Activated CD4-positive, alpha-beta memory T cell treated with anti-CD3 and anti-CD28 coated beads, Interleukin-2, amount 10 ng/mL, durations not matched to agents 7 days and 5 days (primary cell): ENCODE measurements around the gene NKAIN2. TPM values are rescaled to one million over a fixed set of nuclear protein-coding genes. Genes with fewer than 3 reads are reported as not detected.

Source experiments
- CTCF ChIA-PET: fragments of 350-600 bp; sonication (Branson Sonifier 250); formaldehyde crosslinking; loops from one replicate; lab custom pipeline; 2021; ENCODE audit warnings: antibody characterized with exemption, inconsistent platforms; lab: Charles Lee
- POLR2A ChIA-PET: fragments of 350-600 bp; sonication (Branson Sonifier 250); formaldehyde crosslinking; loops from one replicate; lab custom pipeline; 2021; ENCODE audit warnings: antibody characterized with exemption; lab: Charles Lee
- DNase-seq: peaks from one replicate; pipeline ENCODE4 v3.0.0-alpha.2; 2020
- H3K27ac Mint-ChIP-seq: one replicate; pipeline ENCODE4 v1.8.0; 2021; ENCODE audit warnings: mild to moderate bottlenecking, mixed read lengths
- H3K27me3 Mint-ChIP-seq: one replicate; pipeline ENCODE4 v1.8.0; 2021; ENCODE audit warnings: mixed read lengths
- H3K36me3 Mint-ChIP-seq: one replicate; pipeline ENCODE4 v1.8.0; 2021; ENCODE audit warnings: low read depth, mixed read lengths
- H3K4me1 Mint-ChIP-seq: one replicate; pipeline ENCODE4 v1.8.0; 2021; ENCODE audit warnings: mixed read lengths
- H3K4me3 Mint-ChIP-seq: one replicate; pipeline ENCODE4 v1.8.0; 2021; ENCODE audit warnings: mild to moderate bottlenecking, mixed read lengths
- H3K9me3 Mint-ChIP-seq: one replicate; pipeline ENCODE4 v1.8.0; 2021; ENCODE audit warnings: mixed read lengths
- total RNA-seq, 2 experiments: library from RNA; stranded (reverse); gene quantifications; one replicate each; pipeline ENCODE4 v1.2.3, GENCODE V29; 2021

The NKAIN2 gene
- total RNA-seq, 2 experiments from 2014 or later: not detected

DNA sequence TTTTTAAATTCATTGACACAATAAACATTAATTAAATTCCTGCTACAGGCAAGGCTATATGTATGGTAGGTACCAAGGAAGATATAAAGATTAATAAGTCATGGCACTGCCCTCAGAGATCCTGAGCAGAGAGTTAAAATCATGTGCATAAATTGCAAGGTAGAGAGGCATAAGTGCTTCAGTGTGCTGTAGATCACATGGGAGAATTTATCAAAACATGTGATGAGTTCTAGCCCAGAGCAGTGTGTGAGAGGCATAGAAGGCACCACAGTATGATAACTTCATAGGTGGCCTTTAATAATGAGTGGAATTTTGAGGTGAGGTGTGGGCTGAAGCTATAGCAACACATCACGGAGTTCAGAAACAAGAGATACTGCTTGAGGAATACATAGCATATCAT, 692.7 kb downstream of the NKAIN2 start:
- Mint-ChIP-seq H3K27me3 (no peaks in the 10 kb centered on the region), H3K36me3 (no peaks in the 10 kb centered on the region), H3K9me3 (no peaks in the 10 kb centered on the region), H3K4me3 (no peak overlapping the region), H3K27ac (no peak overlapping the region), H3K4me1 (no peaks in the 10 kb centered on the region)
- no peak for DNase-seq
- CTCF ChIA-PET: no interaction called here
- POLR2A ChIA-PET: no interaction called here

DNA sequence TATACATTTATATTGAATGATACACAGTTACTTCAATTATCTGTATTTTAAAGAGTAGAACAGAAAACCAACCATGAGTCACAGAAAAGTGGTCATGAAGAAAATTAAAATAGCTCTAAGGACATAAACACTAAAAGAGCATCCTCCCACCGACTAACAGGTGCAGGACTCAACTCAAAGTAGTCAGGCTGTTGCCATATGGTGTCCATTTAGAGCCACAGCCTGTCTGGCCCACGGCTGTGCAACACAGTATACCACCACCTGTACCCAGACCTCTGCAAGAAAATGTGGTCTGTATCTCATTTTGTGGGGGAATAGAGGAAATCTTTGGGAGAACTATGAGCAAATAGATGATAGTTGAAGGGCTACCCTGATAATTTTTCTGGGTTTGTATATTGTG, 708.8 kb downstream of the NKAIN2 start:
- ChIA-PET POLR2A (no interaction called here), CTCF (no interaction called here)
- no peaks in the 10 kb centered on the region for H3K4me1 Mint-ChIP-seq
- no peak overlapping the region for H3K4me3 Mint-ChIP-seq
- no peaks in the 10 kb centered on the region for H3K9me3 Mint-ChIP-seq
- H3K27me3 Mint-ChIP-seq: no peaks in the 10 kb centered on the region
- no peak for DNase-seq
- H3K27ac Mint-ChIP-seq: no peak overlapping the region
- no peaks in the 10 kb centered on the region for H3K36me3 Mint-ChIP-seq

DNA sequence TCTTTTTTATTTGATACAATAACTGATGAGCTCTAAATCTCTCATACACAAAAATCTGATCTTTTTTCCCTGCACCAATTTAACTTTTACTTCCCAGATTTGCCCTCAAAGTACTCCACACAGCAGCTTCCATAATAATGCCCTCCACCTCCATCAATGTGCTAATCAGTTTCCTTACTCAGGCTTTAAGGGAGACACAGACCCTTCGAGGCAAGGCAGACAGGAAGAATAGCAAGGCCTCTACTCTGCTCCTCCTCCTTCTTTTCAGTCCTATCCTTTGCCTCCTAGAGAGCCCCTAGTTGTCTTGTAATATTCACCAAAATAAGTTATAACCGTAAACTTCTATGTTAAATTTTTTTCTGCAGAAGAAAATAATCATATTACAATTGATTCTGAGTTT, 713.7 kb downstream of the NKAIN2 start:
- no peak for DNase-seq
- Mint-ChIP-seq H3K27ac (no peak overlapping the region), H3K9me3 (no peaks in the 10 kb centered on the region), H3K27me3 (no peaks in the 10 kb centered on the region), H3K4me1 (no peaks in the 10 kb centered on the region), H3K36me3 (no peaks in the 10 kb centered on the region), H3K4me3 (no peak overlapping the region)
- ChIA-PET POLR2A (no interaction called here), CTCF (no interaction called here)

DNA sequence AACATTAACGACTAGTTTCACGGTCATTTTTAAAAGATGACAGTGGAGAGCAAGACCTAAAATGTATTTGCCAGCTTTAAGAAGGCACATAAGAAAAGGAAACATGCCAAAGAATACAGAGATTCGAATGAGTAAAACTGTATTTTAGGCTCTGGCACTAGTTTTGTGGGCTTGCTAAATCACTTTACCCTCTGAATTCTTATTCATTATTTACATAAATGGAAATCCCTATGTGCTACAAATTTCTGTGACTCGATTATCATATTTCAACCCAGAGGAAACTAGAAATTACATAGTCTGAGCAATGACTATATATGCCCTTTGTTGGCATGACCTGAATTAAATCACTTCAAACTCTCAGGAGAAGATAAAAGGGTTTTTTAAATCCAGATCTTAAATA, 716.8 kb downstream of the NKAIN2 start:
- Mint-ChIP-seq H3K4me3 (no peak overlapping the region), H3K27me3 (no peaks in the 10 kb centered on the region), H3K4me1 (no peaks in the 10 kb centered on the region), H3K36me3 (no peaks in the 10 kb centered on the region), H3K27ac (no peak overlapping the region), H3K9me3 (no peaks in the 10 kb centered on the region)
- ChIA-PET CTCF (no interaction called here), POLR2A (no interaction called here)
- no peak for DNase-seq

DNA sequence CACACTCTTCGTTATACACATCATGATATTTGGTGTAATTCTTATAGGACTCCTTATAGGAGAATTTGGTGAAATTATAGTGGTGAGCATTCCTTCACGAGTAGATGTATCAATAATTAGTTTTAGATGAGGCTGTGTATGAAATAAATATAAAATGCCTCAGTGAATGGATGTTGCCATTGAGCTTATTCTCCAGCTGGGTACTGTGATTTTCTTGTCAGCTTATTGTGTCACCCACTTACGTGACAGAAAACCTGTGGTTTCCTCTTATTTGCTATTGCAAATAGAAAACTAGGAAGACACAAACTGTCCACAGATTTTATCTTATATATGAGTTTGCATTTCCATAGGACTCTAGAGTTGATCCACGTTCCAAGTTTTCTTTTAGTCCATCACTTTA, 718.7 kb downstream of the NKAIN2 start:
- no peak overlapping the region for H3K27ac Mint-ChIP-seq
- no peaks in the 10 kb centered on the region for H3K4me1 Mint-ChIP-seq
- no peaks in the 10 kb centered on the region for H3K36me3 Mint-ChIP-seq
- H3K4me3 Mint-ChIP-seq: no peak overlapping the region
- H3K9me3 Mint-ChIP-seq: no peaks in the 10 kb centered on the region
- ChIA-PET POLR2A (no interaction called here), CTCF (no interaction called here)
- H3K27me3 Mint-ChIP-seq: no peaks in the 10 kb centered on the region
- DNase-seq: no peak

DNA sequence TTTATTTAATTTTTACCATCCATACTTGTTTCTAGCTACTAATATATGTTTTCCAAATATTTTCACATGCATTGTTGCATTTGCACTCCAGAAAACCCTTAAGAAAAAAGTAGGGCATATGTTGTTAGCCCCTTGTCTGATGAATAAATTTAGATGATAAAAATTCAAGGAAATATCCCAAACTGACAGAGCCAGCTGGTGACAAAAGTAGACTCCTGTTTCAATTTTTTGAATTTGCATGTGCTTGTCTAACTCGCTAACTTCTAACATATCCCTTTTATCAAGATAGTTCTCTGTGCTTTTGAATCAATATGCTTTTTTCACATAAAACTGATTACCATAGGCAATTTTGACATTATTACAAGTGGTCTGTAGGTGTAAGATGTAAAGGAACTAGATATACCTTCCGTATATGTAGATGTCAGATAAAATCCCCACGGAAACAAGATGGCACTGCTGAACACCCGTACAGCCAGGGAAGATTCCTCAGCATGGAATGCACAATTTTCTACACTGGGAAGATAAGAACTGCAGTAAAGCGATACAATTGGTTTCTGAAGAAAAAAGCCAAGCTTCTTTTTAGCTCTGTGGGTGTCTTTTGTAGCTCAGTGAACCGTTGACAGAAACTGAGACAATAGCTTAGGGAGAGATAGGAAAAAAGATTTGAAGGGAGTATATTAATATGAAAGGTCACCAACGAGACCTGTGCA, 721.0 kb downstream of the NKAIN2 start:
- POLR2A ChIA-PET: no interaction called here
- Mint-ChIP-seq H3K4me1 (no peaks in the 10 kb centered on the region), H3K27ac (no peak overlapping the region), H3K9me3 (no peaks in the 10 kb centered on the region), H3K36me3 (no peaks in the 10 kb centered on the region), H3K27me3 (no peaks in the 10 kb centered on the region), H3K4me3 (no peak overlapping the region)
- DNase-seq: no peak
- CTCF ChIA-PET: no interaction called here

DNA sequence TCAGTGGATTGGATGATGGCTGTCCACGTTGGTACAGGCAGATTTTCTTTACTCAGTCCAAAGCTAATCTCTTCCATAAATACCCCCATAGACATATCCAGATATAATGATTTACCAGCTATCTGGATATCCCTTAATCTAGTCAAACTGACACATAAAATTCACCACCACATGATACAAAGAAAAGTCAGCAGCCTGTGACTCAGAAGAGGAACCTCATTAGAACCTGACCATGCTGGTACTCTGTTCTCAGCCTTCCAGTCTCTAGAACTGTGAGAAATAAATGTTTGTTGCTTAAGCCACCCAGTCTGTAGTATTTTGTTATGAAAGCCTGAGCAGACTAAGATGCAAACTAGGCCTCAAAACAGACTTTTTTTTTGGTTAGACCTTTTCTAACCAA, 727.3 kb downstream of the NKAIN2 start:
- POLR2A ChIA-PET: no interaction called here
- Mint-ChIP-seq H3K4me1 (no peaks in the 10 kb centered on the region), H3K9me3 (no peaks in the 10 kb centered on the region), H3K4me3 (no peak overlapping the region), H3K27ac (no peak overlapping the region), H3K27me3 (no peaks in the 10 kb centered on the region), H3K36me3 (no peaks in the 10 kb centered on the region)
- DNase-seq: no peak
- CTCF ChIA-PET: no interaction called here

DNA sequence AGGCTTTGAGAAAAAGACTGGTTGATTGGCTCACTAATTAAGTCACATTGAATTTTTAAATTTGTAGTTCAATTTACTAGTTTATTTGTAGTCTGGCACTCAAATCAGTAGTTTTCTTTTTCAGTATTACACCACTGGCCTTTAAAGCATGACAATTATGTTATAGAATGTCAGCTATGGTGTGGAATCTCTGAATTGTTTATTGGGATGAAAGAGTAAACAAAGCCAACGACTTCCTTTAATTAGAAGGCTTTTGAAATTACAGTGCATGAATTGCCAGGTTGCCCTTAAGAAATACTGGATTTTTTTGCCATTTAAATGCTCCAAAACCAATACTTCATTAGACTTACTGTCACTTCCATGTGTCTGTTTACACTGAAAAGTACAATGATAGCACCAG, 731.6 kb downstream of the NKAIN2 start:
- Mint-ChIP-seq H3K4me1 (no peaks in the 10 kb centered on the region), H3K27ac (no peak overlapping the region), H3K36me3 (no peaks in the 10 kb centered on the region), H3K9me3 (no peaks in the 10 kb centered on the region), H3K27me3 (no peaks in the 10 kb centered on the region), H3K4me3 (no peak overlapping the region)
- POLR2A ChIA-PET: no interaction called here
- DNase-seq: no peak
- CTCF ChIA-PET: no interaction called here

DNA sequence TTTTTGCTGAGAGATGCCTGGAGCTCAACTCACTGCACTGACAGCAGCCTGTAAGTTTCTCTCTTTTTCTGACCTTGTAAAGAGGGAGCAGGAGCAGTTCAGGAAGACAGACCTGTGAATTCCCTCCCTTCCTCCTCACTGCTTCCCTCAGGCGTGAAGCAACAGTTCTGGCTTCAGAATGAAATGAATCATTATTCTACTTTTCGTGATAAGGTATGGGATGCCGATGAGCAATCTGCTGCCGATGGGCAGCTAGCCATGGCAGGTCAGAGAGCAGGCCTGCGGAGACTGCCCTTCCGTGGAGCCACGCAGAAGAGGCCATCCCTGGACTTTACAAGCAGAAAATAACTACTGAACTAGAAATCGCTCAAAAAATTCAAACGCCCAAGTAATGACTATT, 732.1 kb downstream of the NKAIN2 start:
- no peaks in the 10 kb centered on the region for H3K4me1 Mint-ChIP-seq
- H3K4me3 Mint-ChIP-seq: no peak overlapping the region
- no peaks in the 10 kb centered on the region for H3K36me3 Mint-ChIP-seq
- DNase-seq: no peak
- ChIA-PET CTCF (no interaction called here), POLR2A (no interaction called here)
- no peak overlapping the region for H3K27ac Mint-ChIP-seq
- no peaks in the 10 kb centered on the region for H3K9me3 Mint-ChIP-seq
- no peaks in the 10 kb centered on the region for H3K27me3 Mint-ChIP-seq

DNA sequence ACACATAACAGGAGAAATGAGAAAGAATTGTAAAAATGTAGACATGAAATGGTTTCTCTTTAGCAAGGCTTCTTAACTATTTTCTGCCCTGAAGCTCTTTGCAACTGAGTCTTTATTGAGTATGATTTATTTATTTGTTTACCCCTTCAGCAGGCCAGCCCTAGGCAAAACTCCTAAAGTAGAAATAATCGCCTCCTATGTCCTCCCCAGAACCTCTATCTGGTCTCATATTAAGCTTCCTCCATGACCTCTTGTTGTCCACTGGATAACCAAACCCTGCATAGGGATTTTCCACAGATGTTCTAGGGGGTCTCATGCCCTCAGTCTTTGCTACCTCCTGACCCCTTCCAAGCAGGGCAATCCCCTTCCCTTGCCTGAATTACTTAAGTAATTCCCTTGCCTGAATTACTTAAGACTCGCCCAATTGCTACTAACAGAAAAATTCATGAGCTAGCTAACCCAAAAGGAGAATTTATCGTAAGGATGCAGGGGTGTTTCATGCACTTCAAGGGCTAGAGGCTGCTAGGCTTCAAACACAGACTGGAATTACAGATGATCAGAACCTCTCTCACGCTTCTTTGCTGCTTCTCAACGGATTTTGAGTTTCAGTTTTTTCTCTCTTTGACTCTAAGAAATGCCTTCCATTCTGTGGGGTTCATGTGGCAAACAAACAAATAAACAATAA, 732.6 kb downstream of the NKAIN2 start:
- Mint-ChIP-seq H3K9me3 (no peaks in the 10 kb centered on the region), H3K4me1 (no peaks in the 10 kb centered on the region), H3K27ac (no peak overlapping the region), H3K36me3 (no peaks in the 10 kb centered on the region), H3K4me3 (no peak overlapping the region), H3K27me3 (no peaks in the 10 kb centered on the region)
- ChIA-PET CTCF (no interaction called here), POLR2A (no interaction called here)
- DNase-seq: no peak

DNA sequence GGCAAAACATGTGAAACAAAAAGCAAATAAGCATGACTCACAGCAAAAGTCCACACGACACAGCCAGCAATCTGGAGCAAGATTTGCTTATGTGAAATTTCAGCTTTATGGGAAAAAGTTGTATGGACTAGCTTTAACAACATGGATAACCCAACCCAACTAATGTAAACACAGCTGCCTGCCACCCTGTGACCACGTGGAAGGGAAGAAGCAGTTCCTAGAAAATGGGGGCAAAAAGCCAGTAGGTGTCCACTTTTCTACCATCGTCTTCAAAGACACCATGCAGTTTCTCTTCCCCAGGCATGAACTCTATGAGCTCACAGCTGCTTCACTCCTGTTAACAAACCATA, 733.2 kb downstream of the NKAIN2 start:
- Mint-ChIP-seq H3K27ac (no peak overlapping the region), H3K36me3 (no peaks in the 10 kb centered on the region), H3K27me3 (no peaks in the 10 kb centered on the region), H3K9me3 (no peaks in the 10 kb centered on the region), H3K4me3 (no peak overlapping the region), H3K4me1 (no peaks in the 10 kb centered on the region)
- ChIA-PET CTCF (no interaction called here), POLR2A (no interaction called here)
- DNase-seq: no peak

DNA sequence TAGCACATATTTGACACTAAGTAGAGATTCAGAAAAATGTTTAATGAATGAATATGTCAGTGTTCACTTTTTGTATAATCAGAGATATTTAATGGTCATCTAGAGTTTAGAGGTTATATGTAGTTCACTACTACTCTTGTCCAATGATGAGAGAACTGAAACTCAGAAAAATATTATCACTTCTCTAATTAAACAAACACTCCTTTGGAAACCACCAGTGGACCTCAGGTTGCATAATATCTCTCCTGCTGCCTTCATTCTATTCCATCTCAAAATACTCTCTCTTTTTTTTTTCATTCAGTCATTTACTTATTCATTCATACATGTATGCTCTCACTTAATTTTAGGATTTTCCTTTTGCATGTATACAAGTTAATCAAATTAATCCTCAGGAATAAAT, 735.4 kb downstream of the NKAIN2 start:
- Mint-ChIP-seq H3K4me1 (no peaks in the 10 kb centered on the region), H3K27ac (no peak overlapping the region), H3K27me3 (no peaks in the 10 kb centered on the region), H3K36me3 (no peaks in the 10 kb centered on the region), H3K4me3 (no peak overlapping the region), H3K9me3 (no peaks in the 10 kb centered on the region)
- POLR2A ChIA-PET: no interaction called here
- CTCF ChIA-PET: no interaction called here
- DNase-seq: no peak

DNA sequence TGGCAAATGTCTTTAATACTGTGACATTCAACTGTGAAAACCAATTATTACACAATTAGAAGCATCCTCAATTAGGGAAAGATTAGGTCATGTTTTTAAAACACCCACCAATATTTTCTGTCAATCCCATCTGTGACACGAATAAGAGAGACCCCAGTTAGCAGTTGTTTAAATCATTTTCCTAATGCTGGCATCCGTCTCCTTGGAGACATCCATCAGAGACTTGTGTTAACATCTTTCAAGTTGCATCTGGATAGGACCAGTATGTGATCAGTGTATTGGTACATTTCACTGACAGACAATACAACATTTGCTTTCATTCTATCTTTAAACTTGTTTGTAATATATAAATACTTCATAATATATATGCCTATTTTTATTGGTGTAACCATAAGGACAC, 737.9 kb downstream of the NKAIN2 start:
- POLR2A ChIA-PET: no interaction called here
- no peak for DNase-seq

DNA sequence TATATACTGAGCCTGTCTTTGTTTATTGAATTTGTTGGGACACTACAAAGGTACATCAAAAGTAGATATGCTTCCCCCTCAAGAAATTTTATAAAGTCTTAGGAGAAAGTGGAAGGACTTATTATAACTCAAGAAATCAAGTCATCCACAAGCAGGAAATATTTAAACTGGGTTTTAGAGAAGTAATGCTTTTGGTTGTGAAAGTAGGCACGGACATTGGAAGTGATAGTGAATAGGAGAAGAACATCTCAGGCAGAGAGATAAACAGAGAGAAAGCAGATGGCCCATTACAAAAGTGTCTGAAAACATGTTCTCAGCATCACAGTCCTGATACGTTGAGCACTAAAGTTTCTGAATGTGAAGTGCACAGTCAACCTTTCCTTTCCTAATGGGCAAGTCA, 742.9 kb downstream of the NKAIN2 start:
- no peaks in the 10 kb centered on the region for H3K4me1 Mint-ChIP-seq
- ChIA-PET CTCF (no interaction called here), POLR2A (no interaction called here)
- no peak overlapping the region for H3K4me3 Mint-ChIP-seq
- H3K36me3 Mint-ChIP-seq: no peaks in the 10 kb centered on the region
- DNase-seq: no peak
- H3K27ac Mint-ChIP-seq: no peak overlapping the region
- no peaks in the 10 kb centered on the region for H3K27me3 Mint-ChIP-seq
- H3K9me3 Mint-ChIP-seq: no peaks in the 10 kb centered on the region

More for the DNA sequence above, 737.9 kb downstream of the NKAIN2 start:
- CTCF ChIA-PET: no interaction called here
- Mint-ChIP-seq H3K27ac (no peak overlapping the region), H3K36me3 (no peaks in the 10 kb centered on the region), H3K4me3 (no peak overlapping the region), H3K9me3 (no peaks in the 10 kb centered on the region), H3K27me3 (no peaks in the 10 kb centered on the region), H3K4me1 (no peaks in the 10 kb centered on the region)
